HUDEP-2 (cell line): ENCODE results near the gene EDC4.
"Not testable (repeated sequence)": the region's sequence is repeated elsewhere in the genome, so short reads cannot be mapped to it uniquely, and the experiment has no call there.

Source experiments
- DNase-seq, 76 experiments: peaks; one replicate each; lab custom pipeline; 2025; ENCODE audit not compliant: unreplicated experiment in 76 of 76; lab: John Stamatoyannopoulos, UW

Gene EDC4

DNA sequence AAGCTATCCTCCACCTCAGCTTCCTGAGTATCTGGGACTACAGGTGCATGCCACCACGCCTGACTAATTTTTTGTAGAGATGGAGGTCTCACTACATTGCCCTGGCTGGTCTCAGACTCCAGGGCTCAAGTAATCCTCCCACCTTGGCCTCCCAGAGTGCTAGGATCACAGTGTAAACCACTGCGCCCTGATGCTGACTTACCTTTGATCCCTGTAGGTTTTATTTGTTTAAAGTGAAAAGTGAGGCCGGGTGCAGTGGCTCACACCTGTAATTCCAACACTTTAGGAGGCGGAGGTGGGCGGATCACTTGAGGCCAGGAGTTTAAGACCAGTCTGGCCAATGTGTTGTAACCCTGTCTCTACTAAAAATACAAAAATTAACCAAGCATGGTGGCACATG lies 28.9 kb downstream of the EDC4 start:
- no peak for DNase-seq

DNA sequence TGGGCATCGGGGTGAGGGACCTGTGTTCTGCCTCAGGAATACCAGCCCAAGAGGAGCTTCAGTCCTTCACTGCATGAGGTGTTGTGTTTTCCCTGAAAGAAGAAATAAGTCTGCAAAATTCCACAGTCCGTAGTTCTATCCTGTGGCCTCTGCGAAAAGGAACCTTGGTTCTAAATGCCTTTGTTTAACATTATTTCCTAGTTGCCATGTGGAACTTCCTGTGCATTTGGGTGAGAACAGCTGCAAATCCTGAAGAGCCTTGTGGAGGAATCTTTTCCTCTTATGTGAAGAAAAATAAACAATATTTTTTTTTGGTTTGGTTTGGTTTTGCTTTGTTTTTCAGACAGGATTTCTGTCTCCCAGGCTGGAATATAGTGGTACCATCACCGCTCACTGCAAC lies 30.0 kb downstream of the EDC4 start:
- no peak for DNase-seq

DNA sequence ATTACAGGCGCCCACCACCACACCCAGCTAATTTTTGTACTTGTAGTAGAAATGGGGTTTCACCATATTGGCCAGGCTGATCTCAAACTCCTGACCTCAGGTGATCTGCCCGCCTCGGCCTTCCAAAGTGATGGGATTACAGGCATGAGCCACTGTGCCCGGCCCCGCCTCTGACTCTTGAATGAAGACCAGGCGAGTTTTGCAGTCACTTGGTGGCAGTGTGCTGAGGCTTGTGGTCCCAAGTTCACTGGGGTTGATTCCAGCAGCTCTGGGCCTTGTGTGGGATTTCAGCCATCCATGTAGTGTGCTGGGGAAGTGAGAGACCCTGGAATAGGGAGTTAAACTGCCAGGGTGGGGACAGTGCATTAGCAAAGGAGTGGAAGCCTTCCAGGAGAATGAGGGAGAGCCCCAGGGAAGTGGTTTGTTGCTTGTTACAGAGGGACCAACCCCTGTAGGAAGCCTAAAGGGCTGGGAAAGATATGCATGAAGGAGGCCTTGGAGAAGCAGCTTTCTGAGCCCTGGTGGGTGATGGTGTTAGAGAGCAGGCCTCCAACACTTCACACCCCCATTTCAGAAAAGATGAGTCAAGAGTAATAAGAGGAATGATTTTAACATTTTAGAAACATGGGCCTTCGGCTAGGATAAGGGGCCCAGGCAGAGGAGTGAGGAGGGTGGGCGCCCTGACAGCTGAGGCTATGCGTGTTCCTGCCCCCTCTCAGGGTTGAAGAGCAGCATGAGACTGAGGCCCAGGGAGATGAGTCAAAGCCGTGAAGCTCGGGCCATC lies 34.7 kb downstream of the EDC4 start:
- no peak for DNase-seq

DNA sequence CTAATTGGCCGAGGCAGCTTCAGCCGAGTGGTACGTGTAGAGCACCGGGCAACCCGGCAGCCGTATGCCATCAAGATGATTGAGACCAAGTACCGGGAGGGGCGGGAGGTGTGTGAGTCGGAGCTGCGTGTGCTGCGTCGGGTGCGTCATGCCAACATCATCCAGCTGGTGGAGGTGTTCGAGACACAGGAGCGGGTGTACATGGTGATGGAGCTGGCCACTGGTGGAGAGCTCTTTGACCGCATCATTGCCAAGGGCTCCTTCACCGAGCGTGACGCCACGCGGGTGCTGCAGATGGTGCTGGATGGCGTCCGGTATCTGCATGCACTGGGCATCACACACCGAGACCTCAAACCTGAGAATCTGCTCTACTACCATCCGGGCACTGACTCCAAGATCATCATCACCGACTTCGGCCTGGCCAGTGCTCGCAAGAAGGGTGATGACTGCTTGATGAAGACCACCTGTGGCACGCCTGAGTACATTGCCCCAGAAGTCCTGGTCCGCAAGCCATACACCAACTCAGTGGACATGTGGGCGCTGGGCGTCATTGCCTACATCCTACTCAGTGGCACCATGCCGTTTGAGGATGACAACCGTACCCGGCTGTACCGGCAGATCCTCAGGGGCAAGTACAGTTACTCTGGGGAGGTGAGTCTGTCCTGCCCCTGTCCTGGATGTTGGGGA lies 36.3 kb downstream of the EDC4 start:
- no peak for DNase-seq

DNA sequence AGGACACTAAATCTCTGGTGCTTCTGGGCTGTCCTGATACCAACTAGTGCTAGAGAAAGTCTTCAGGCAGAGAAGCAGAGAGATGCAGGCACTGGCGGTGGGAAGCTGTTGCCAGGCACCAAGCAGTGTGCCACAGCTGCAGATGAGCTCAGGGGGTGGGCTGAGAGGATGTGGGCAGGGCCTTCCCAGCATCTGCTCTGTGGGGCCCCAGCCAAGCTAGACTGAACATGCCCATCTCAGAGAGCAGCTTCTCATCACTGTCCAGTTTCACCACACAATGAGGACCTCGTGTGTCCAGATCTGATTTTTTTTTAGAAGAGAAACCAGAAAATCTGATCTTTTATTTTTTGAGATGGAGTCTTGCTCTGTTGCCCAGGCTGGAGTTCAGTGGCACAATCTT lies 37.3 kb downstream of the EDC4 start:
- DNase-seq = no peak

DNA sequence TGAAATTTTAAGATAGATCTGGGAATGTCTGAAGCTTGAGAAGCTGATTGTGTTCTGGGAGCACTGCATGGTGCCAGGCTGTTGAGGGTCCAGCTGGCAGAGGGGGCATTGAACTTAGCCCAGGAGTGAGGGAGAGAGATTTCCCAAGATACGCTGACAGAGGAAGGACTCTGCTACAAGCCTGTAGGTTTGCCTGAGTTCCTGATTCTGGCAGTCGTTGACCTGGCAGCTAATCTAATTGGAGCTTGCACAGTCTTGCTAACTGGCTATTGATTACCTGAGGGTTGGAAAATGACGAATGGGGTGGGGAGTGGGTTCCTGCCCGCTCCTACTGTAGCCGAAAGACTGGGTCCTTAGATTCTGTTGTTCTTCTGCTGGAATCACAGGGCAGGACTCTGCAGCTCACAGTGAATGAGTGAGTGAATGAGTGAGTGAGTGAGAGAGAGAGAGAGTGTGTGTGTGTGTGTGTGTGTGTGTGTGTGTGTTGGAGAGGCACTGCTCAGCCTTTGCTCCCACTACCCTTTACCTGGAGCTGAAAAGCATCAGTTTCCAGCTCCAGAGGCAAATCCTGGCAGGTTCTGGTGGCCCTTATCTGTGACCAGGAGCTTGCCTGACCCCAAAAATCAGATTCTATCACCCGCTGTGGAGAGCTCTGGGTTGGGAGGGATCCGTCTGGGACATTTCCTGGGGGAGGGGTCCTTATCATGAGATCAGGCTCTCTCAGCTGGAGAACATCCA lies 42.1 kb downstream of the EDC4 start:
- no peak for DNase-seq

DNA sequence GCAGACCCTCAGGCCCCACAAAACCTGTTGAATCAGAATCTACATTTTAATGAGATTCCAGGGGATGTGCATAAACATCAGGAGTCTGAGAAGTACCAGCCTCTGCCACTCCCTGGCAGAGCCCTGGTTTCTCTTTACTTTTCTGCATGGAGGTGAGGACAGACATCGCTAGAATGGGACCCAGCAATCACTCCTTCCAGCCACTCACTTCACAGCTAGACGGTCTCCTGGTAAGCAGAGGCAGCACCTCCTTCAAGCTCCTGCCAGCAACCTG lies 42.6 kb downstream of the EDC4 start:
- DNase-seq = not testable (repeated sequence)

DNA sequence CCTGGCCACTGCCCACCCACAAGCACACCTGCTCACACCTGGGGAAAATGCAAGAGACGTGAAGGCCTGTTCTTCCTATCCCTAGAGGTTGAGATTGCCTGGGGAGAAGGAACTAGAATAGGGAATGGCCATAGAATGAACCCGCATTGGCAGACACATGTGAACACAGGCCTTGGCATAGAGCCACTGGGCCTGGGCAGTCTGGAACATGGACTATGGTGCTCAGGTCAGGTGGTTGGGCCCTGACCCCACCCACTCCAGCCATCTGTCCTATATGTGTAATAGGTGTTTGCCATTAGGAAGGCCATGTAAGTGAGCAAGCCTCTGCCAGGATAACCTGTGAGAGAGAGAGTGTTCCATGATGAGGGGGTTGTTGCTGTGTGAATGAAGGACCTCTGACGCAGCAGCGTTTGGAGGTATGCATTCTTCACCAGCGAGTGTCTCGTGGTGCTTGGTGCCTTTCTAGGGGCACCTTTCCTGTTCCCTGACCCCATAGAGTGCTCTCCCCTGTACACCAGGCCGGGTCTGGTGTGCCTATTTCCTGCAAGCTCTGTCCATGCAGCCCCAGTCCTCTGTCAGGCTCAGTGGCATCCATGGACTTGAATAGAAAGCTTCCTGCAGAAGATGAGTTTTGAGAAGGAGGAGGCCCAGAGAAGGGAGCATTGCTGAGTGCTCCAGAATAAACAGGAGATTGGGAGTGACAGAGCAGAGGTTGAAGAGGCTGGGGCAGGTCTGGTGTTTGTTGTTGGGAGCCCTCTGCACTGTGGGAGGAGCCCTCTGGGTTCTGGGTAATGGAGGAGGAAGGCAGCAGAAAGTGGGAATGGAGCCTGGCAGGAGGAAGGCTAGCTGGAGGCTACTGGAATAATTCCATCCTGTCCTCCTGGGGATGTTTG lies 43.2 kb downstream of the EDC4 start:
- no peak for DNase-seq

DNA sequence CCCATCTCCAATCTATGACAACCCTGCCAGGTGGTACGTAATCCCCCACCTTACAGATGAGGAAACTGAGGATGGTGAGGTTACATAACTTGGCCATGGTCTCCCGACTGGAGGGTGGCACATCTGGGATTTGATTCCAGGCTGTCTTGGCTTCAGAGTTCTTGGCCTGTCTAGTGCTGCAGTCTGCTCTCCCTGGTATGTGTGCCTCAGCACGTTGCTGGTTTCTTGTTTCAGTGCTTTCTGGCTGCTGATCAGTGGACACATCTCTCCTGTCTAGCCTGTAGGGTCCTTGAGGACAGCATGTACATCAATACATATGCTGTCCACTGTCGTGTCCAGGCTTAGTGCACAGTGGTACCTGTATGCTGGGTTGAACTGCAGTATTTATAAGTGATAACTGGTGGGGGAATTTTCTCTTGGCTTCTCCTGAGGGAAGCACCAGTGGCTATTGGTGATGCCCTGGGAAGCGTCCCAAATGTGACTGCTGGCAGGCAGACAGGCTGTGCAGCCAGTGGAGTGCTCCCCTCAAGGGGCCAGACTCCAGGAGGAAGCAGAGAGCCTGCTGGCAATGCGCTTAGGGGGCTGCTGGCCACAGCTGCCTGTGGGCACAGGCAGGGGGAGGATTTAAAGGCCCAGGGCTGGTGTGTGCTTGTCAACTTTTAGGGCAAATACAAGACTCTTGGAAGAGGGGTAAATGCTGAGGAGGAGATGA lies 44.4 kb downstream of the EDC4 start:
- no peak for DNase-seq

DNA sequence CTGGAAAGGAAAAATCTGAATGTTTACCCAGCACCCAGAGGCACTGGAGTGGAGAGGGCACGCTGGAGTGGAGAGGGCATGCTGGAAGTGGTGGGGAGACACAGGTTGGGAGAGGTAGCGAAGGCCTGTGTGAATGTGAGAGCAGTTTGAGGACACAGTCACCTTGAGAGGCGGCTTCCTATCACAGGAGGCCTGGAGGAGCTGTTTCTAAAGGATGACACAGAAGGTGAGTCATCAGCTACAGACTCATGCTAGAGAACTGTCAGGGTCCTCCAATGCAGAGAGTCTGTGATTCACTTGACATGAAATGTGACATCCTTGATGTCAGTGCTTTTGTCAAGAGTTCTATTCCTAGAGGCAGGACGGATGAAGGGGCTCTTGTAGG lies 45.0 kb downstream of the EDC4 start:
- peak in 23 of 76 experiments; percentile 4 to 60 (median 16) for DNase-seq

DNA sequence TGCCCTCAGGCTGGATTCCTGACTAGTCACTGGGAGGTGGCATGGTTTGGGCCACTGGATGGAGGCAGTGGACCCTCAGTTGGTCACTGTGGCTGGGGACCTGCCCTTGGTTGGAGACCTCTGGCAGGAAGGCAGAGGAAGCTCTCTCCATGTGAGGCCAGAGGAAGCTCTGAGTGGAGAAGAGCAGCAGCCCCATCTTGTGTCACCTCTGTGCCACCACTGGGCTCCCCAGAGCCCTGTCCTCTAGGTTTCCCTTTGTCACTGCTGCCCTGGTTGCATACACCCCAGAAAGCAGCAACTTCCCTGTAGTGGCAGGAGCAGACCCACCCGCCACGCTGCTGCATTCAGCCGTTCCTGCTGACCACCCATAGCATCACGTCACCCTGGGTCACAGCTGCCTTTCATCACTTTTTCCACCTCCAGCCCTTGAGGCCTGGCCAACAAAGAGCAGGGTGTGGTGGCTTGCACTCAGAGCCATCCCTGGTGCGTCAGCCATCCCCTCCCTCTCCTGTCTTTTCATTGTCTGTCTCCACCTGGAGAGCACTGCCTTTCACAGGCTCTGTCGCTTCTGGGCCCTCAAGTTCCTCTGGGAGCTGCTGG lies 46.9 kb downstream of the EDC4 start:
- DNase-seq = peak in 32 of 76 experiments; percentile 10 to 59 (median 27)

DNA sequence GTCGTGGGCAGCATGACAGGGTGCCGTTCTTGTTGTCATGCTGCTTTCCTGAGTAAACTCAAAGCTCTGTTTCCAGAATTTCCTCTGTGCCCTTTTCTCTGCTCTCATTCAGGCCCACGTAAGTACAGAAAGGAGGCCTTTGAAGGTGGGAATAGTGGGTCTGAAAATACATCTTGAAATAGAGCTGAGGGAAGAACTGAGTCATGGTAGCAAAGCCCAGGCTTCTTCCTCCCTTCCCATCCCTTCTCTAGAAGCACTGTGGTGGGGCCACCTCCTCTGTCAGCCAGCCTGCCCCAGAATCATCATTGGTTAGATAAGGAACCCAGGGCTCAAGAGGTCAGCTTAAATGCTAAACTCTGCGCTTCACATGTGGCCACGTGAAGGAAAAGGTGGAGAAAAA lies 49.4 kb downstream of the EDC4 start:
- no peak for DNase-seq

DNA sequence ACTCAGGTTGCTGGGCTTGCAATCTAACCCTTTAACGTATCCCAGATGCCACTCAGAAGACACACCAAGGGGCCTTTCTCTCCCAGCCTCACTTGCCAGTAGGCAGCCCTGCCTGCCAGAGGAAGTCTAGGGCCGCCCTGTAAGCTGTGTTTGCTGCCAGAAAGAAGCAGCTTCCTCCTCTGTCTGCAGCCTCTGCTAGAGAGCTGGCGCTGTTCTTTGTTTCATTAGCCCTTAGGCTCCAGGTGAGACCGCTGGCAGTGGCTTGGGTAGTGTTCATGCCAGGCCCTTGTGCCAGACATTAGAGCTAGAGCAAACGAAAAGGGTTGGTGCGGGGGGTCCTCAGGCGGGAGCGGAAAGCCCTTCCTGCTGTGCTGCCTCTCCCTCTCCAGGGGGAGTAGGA lies 49.9 kb downstream of the EDC4 start:
- DNase-seq = no peak

DNA sequence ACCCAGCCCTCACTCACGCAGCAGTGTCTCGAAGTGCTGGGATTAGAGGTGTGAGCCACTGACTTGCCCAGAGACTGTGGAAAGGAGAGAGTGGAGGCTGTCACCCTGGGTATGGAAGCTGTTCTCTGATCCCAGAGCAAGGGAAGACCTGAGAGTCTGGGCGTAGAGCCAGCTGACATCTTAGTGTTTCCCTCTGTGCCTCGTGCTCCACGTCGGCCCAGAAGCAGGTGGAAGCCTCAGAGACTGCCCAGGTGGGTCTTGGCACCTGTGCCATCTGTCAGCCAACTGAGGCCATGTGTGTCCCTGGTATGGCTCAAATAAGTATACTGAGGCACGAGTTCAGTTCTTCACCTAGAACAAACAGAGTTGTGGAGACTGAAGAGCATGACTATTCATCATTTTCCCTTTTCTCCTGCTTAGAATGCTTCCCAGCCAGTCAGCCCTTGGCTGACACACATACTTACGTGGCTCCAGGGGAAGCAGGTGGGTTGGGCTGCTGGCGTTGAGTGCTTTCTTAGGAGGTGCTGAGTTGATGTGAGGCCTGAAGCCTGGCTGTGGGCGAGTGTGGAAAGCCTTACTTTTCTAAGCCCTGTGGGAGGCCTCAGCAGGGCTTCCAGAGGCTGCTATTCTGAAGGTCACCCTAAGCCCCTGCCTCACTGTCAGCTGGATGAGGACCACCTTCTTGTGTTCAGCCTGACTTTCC lies 50.7 kb downstream of the EDC4 start:
- no peak for DNase-seq

DNA sequence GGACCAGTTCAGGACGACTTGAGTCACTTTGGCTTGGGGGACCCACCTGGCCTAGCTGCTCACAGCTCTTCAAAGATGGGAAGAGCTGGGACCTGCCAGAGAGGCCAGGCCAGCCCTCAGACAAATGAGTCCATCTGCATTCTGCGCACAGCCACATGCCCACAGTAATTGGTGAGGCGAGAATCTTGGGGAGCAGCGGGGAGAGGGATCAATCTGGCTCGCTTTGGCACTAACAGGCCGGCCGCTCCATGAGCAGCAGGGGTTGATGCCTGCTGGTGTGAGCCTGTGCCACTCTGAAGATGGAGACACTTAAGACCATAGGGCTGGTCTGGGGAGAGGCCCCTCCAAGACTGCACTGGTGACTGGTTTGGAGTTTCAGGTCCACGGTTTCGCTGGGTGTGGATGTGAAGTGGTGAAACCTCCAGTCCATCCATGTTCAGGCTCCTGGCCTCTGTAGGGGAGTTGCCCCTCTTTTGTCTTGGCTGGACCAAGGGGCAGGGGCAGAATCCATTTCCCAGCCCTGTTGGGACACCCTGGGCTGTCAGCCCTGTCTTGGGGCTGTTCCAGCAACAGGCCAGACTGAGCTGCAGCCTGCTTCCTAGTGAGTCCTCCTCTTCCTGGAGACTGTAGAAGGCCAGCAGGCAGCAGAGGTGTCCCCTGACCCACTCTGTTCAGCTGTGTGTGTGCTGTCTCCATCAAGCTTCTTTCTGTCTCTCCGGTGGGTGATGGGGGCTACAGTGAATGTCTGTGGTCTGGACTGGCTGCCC lies 51.5 kb downstream of the EDC4 start:
- DNase-seq = no peak

DNA sequence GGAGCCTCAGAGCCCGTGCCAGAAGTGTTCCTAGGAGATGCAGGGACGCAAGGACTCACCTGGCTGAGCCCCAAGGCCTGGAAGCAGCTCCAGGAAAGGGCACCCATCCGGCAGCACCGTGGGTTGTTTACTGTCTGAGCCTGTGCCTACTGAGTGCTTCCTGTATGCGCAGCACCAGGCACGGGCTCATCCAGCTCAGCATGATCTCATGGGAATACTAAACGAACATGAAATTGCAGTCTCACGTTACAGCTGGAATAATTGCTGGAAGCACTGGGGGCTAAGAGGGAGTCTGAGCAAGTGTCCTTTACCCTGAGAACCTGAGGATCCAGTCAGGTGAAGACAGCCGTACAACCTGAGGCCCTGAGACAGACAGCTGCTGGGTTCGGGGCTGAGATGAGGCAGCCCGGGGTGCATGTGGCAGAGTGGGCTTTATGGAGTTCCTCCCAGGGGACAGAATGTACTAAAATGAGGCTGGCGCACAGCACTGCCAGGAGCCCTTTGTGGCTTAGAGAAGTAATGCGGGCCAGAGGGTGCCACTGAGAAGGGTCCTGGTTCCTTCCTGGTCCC lies 53.4 kb downstream of the EDC4 start:
- DNase-seq = no peak

DNA sequence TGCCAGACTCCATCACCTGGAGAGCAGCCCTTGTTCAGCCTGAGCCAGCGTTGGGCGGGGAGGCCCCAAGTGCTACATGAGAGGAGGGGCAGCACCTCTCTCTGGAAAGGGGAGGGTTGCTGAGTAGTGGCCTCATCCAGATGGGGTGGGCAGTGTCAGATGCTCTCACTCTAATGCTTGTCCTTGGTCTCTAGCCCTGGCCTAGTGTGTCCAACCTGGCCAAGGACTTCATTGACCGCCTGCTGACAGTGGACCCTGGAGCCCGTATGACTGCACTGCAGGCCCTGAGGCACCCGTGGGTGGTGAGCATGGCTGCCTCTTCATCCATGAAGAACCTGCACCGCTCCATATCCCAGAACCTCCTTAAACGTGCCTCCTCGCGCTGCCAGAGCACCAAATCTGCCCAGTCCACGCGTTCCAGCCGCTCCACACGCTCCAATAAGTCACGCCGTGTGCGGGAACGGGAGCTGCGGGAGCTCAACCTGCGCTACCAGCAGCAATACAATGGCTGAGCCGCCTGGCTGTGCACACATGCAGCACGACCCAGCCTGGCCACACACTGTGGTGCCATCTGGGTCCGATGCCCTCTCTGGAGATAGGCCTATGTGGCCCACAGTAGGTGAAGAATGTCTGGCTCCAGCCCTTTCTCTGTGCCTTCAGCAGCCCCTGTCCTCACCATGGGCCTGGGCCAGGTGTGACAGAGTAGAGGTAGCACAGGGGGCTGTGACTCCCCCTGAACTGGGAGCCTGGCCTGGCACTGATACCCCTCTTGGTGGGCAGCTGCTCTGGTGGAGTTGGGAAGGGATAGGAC lies 54.5 kb downstream of the EDC4 start:
- no peak for DNase-seq
